Mucosa of descending colon (tissue), 3 donors: ENCODE results near the gene PDE2A. TPM values are rescaled to one million over a fixed set of nuclear protein-coding genes. Genes with fewer than 3 reads are reported as not detected.

Source experiments
- ATAC-seq: fragments of 200-7000 bp; cut with Tn5 transposase; one replicate; pipeline ENCODE4 v1.9.1; 2020; ENCODE audit warnings: mild to moderate bottlenecking, moderate library complexity
- DNase-seq, 3 donors: peaks; one replicate each; pipeline ENCODE4 v3.0.0-alpha.2; 2020
- H3K36me3 ChIP-seq: fragments of 200-600 bp; one replicate; pipeline ENCODE4 v1.8.0; 2021; ENCODE audit warnings: low read depth, mild to moderate bottlenecking
- H3K4me1 ChIP-seq: fragments of 200-600 bp; one replicate; pipeline ENCODE4 v1.8.0; 2021; ENCODE audit warnings: low read depth, mild to moderate bottlenecking
- H3K4me3 ChIP-seq: fragments of 200-600 bp; one replicate; pipeline ENCODE4 v1.8.0; 2021; ENCODE audit warnings: mild to moderate bottlenecking
- H3K9me3 ChIP-seq: fragments of 200-600 bp; one replicate; pipeline ENCODE4 v1.8.0; 2021; ENCODE audit warnings: mild to moderate bottlenecking
- CTCF ChIP-seq: fragments of 200-600 bp; IDR thresholded peaks from one replicate; pipeline ENCODE4 v1.8.0; 2022; ENCODE audit warnings: antibody characterized with exemption, mild to moderate bottlenecking
- intact Hi-C, 2 donors: fragments of 100-400 bp; cut with DNase I in 1 of 2; cut with micrococcal nuclease in 1 of 2; formaldehyde crosslinking; loops; one replicate each; pipeline versions ENCODE4 v1.11.0 to v1.11.1; 2022; cut with DNase I, micrococcal nuclease
- total RNA-seq, 3 donors: library from RNA; stranded (reverse); fragmentation: NEBNext Ultra II Directional in 2 of 3; extraction: Animal tissue kit (Norgen Biotek cat#: 25700) in 2 of 3; gene quantifications; one replicate each; pipeline versions ENCODE4 v1.2.1 to v1.2.4, GENCODE V29; 2021 to 2023
- donor health status: DM: no; HTN: no; CAD: no; lungs with moderate emphysema.
- donor health status: DM: no; HTN: no; CAD: no.
- donor health status: DM: no; HTN: yes; CAD: no.

PDE2A gene
- total RNA-seq, 3 donors from 2014 or later: 7.0 to 45.9 (median 9.6) TPM

- H3K4me1 ChIP-seq: peaks cover 6% of the 10 kb centered on the region
- no peaks in the 10 kb centered on the region for H3K9me3 ChIP-seq
- no peaks in the 10 kb centered on the region for H3K36me3 ChIP-seq
- intact Hi-C loops: loop anchor here (5.0 to 10.0 kb wide), 3 partner anchors 52 to 95 kb away; no protein-coding TSS in a partner anchor
- H3K4me3 ChIP-seq: no peak overlapping the region
- DNase-seq (peak; percentile 44 to 59 (median 56)), ATAC-seq (peak; percentile 47)
- no peak for TF ChIP-seq CTCF
Observed at GRCh38 chr11:72589802-72590761, 84.1 kb downstream of the PDE2A start.

- no peak for TF ChIP-seq CTCF
- H3K36me3 ChIP-seq: no peaks in the 10 kb centered on the region
- DNase-seq (peak in 1 of 3 donors; percentile 4), ATAC-seq (no peak)
- peaks cover 11% of the 10 kb centered on the region for H3K4me1 ChIP-seq
- H3K4me3 ChIP-seq: no peak overlapping the region
- intact Hi-C loops: loop anchor here (5.0 to 10.0 kb wide), 3 partner anchors 54 to 96 kb away; no protein-coding TSS in a partner anchor
- no peaks in the 10 kb centered on the region for H3K9me3 ChIP-seq
Observed at GRCh38 chr11:72588421-72589410, 85.5 kb downstream of the PDE2A start.

GRCh38 chr11:72587696-72588095 lies 86.5 kb downstream of the PDE2A start:
- TF ChIP-seq CTCF: no peak
- Histone ChIP-seq H3K4me3 (no peak overlapping the region), H3K4me1 (peaks cover 11% of the 10 kb centered on the region), H3K36me3 (no peaks in the 10 kb centered on the region), H3K9me3 (no peaks in the 10 kb centered on the region)
- ATAC-seq (no peak), DNase-seq (peak in 1 of 3 donors; percentile 6)
- intact Hi-C loops: loop anchor here (5.0 to 10.0 kb wide), 3 partner anchors 55 to 97 kb away; no protein-coding TSS in a partner anchor

- Histone ChIP-seq H3K9me3 (no peaks in the 10 kb centered on the region), H3K4me1 (peaks cover 11% of the 10 kb centered on the region), H3K36me3 (no peaks in the 10 kb centered on the region), H3K4me3 (no peak overlapping the region)
- DNase-seq (peak in 1 of 3 donors; percentile 24), ATAC-seq (no peak)
- TF ChIP-seq CTCF: no peak
- intact Hi-C loops: loop anchor here (5.0 to 10.0 kb wide), 3 partner anchors 56 to 98 kb away; no protein-coding TSS in a partner anchor
Observed at GRCh38 chr11:72586321-72587090, 87.7 kb downstream of the PDE2A start.
